Measurements from ENCODE around the gene MYH14. TPM values are rescaled to one million over a fixed set of nuclear protein-coding genes. Genes with fewer than 3 reads are reported as not detected.

Gene MYH14
- total and polyA plus RNA-seq, 9 donors = 0.23 to 82.1 (median 3.2) TPM

GRCh38 chr19:50192463-50193211 lies 10.8 kb upstream of the MYH14 start:
- no peaks in the 10 kb centered on the region for H3K27me3 ChIP-seq
- H3K9me3 ChIP-seq = no peaks in the 10 kb centered on the region
- no peak for DNase-seq
- H3K4me1 ChIP-seq (ENCODE audit: insufficient read depth) = no peaks in the 10 kb centered on the region
- TF ChIP-seq EP300 (IDR thresholded peaks at IDR 0.05) = no peak
- no peak for TF ChIP-seq CTCF (IDR thresholded peaks at IDR 0.05)
- no peak for TF ChIP-seq POLR2A (IDR thresholded peaks at IDR 0.05)
- WGBS, 3 donors = 61 to 72% (median 67%) methylated on average over 13 of the region's 13 CpGs
- intact Hi-C loops (cut with DNase I) = no loop called here
- no peak overlapping the region for H3K27ac ChIP-seq
- no peak overlapping the region for H3K4me3 ChIP-seq
- H3K36me3 ChIP-seq = no peaks in the 10 kb centered on the region

- Histone ChIP-seq H3K4me3 (no peak overlapping the region), H3K27me3 (no peaks in the 10 kb centered on the region), H3K27ac (no peak overlapping the region), H3K9me3 (no peaks in the 10 kb centered on the region), H3K36me3 (no peaks in the 10 kb centered on the region), H3K4me1 (ENCODE audit: insufficient read depth) (peaks cover 3% of the 10 kb centered on the region)
- TF ChIP-seq CTCF (IDR thresholded peaks at IDR 0.05) (no peak), EP300 (IDR thresholded peaks at IDR 0.05) (no peak), POLR2A (IDR thresholded peaks at IDR 0.05) (no peak)
- WGBS, 3 donors = 64 to 68% (median 65%) methylated on average over 5 of the region's 5 CpGs
- intact Hi-C loops (cut with DNase I) = no loop called here
- no peak for DNase-seq
Measured at GRCh38 chr19:50195224-50195623, 8.2 kb upstream of the MYH14 start.

GRCh38 chr19:50196322-50196932 lies 7.0 kb upstream of the MYH14 start:
- TF ChIP-seq EP300 (IDR thresholded peaks at IDR 0.05) (no peak), POLR2A (IDR thresholded peaks at IDR 0.05) (no peak), CTCF (IDR thresholded peaks at IDR 0.05) (no peak)
- intact Hi-C loops (cut with DNase I) = no loop called here
- DNase-seq = no peak
- Histone ChIP-seq H3K36me3 (no peaks in the 10 kb centered on the region), H3K27ac (no peak overlapping the region), H3K9me3 (no peaks in the 10 kb centered on the region), H3K4me3 (no peak overlapping the region), H3K4me1 (ENCODE audit: insufficient read depth) (peaks cover 3% of the 10 kb centered on the region), H3K27me3 (no peaks in the 10 kb centered on the region)
- WGBS, 3 donors = 70 to 79% (median 77%) methylated on average over 4 of the region's 4 CpGs

GRCh38 chr19:50197348-50197747 lies 6.1 kb upstream of the MYH14 start:
- TF ChIP-seq POLR2A (IDR thresholded peaks at IDR 0.05) (no peak), CTCF (IDR thresholded peaks at IDR 0.05) (no peak), EP300 (IDR thresholded peaks at IDR 0.05) (no peak)
- 62 to 75% (median 66%) methylated on average over 3 of the region's 3 CpGs for WGBS, 3 donors

More at GRCh38 chr19:50197348-50197747, 6.1 kb upstream of the MYH14 start:
- Histone ChIP-seq H3K27ac (no peak overlapping the region), H3K4me3 (no peak overlapping the region), H3K9me3 (no peaks in the 10 kb centered on the region), H3K36me3 (no peaks in the 10 kb centered on the region), H3K4me1 (ENCODE audit: insufficient read depth) (peaks cover 3% of the 10 kb centered on the region), H3K27me3 (no peaks in the 10 kb centered on the region)
- DNase-seq = no peak
- intact Hi-C loops (cut with DNase I) = no loop called here
